ENCODE results near the gene SEC61B.

DNA sequence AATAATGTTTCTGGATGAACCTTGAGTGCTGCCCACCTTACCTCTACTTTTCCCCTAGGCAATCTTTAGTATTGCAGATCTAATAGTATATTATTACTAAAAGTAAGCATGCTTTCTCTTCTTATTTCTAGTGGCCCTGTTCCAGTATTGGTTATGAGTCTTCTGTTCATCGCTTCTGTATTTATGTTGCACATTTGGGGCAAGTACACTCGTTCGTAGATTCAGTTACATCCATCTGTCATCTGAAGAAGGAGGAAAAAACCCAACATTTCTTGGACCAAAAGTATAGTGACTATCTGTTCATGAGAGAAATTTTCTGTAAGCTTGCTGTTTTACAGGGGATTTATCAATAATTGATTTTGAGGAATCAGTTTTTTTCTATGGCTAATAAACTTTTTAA lies 8.1 kb downstream of the SEC61B start:
- TF ChIP-seq POLR2A (IDR thresholded peaks at IDR 0.05): no peak
- TF ChIP-seq, protein P1, sequence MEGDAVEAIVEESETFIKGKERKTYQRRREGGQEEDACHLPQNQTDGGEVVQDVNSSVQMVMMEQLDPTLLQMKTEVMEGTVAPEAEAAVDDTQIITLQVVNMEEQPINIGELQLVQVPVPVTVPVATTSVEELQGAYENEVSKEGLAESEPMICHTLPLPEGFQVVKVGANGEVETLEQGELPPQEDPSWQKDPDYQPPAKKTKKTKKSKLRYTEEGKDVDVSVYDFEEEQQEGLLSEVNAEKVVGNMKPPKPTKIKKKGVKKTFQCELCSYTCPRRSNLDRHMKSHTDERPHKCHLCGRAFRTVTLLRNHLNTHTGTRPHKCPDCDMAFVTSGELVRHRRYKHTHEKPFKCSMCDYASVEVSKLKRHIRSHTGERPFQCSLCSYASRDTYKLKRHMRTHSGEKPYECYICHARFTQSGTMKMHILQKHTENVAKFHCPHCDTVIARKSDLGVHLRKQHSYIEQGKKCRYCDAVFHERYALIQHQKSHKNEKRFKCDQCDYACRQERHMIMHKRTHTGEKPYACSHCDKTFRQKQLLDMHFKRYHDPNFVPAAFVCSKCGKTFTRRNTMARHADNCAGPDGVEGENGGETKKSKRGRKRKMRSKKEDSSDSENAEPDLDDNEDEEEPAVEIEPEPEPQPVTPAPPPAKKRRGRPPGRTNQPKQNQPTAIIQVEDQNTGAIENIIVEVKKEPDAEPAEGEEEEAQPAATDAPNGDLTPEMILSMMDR (IDR thresholded peaks at IDR 0.05): no peak

Measured in uterus (tissue), 2 donors.